Measurements from ENCODE around the gene IL17A.

IL17A gene

GRCh38 chr6:52216932-52217575, 30.9 kb downstream of the IL17A start:
- DNase-seq, result no peak

GRCh38 chr6:52217761-52218160, 31.6 kb downstream of the IL17A start:
- DNase-seq, result no peak

GRCh38 chr6:52221302-52221701, 35.1 kb downstream of the IL17A start:
- DNase-seq, result no peak

GRCh38 chr6:52227495-52227894, 41.3 kb downstream of the IL17A start:
- no peak for DNase-seq

- no peak for DNase-seq
These were observed 44.5 kb downstream of the IL17A start for GRCh38 chr6:52230685-52231084.

- no peak for DNase-seq
These were observed 45.4 kb downstream of the IL17A start for GRCh38 chr6:52231406-52232127.

GRCh38 chr6:52233005-52233404, 46.8 kb downstream of the IL17A start:
- DNase-seq, result no peak

GRCh38 chr6:52233975-52234823, 48.0 kb downstream of the IL17A start:
- DNase-seq, result no peak
